ENCODE data around the gene JARID2.

DNA sequence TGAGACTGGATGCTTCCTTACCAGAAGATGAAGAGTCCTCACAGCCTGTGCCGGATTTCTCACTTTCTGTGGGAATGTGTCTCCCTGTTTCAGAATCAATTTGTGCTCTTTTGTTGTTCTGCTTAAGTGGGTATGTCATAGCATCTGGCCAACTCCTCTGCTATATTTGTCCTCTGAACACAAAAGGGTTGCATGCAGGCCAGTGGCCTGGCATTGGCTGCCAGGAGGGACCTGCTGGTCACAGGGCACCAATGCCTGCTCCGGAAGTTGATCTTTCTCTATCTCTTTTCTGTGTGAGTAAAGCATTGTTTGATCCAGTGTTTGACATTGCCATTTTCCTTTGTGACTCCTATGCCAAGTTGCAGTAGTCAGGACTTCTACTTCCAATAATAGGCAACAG is 47.8 kb downstream of the JARID2 start:
- TF ChIP-seq, protein P1, sequence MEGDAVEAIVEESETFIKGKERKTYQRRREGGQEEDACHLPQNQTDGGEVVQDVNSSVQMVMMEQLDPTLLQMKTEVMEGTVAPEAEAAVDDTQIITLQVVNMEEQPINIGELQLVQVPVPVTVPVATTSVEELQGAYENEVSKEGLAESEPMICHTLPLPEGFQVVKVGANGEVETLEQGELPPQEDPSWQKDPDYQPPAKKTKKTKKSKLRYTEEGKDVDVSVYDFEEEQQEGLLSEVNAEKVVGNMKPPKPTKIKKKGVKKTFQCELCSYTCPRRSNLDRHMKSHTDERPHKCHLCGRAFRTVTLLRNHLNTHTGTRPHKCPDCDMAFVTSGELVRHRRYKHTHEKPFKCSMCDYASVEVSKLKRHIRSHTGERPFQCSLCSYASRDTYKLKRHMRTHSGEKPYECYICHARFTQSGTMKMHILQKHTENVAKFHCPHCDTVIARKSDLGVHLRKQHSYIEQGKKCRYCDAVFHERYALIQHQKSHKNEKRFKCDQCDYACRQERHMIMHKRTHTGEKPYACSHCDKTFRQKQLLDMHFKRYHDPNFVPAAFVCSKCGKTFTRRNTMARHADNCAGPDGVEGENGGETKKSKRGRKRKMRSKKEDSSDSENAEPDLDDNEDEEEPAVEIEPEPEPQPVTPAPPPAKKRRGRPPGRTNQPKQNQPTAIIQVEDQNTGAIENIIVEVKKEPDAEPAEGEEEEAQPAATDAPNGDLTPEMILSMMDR (IDR thresholded peaks at IDR 0.05): no peak
- TF ChIP-seq EZH2 (IDR thresholded peaks at IDR 0.05) (no peak), EZH2phosphoT487 (IDR thresholded peaks at IDR 0.05) (no peak)
